ENCODE measurements around the gene JAG2. TPM values are rescaled to one million over a fixed set of nuclear protein-coding genes. Genes with fewer than 3 reads are reported as not detected.

JAG2 gene
- total and polyA plus RNA-seq, 4 experiments from 2014 or later = 0.29 to 0.80 TPM; not detected in 2

GRCh38 chr14:105165761-105166485, 2.7 kb downstream of the JAG2 start:
- Mint-ChIP-seq H3K36me3 (no peaks in the 10 kb centered on the region), H3K27ac (peak overlapping the region in 1 of 7 donors; percentile 68), H3K4me1 (peaks cover 2 to 15% (median 9%) of the 10 kb centered on the region in 4 donors), H3K9me3 (no peaks in the 10 kb centered on the region), H3K4me3 (peak overlapping the region in 3 of 8 donors; percentile 25 to 63 (median 32)), H3K27me3 (peaks cover 6 to 7% of the 10 kb centered on the region in 2 donors)
- DNase-seq = no peak
- H3K27ac ChIP-seq (ENCODE audit: low read depth, low read length) = no peak overlapping the region
- H3K27me3 ChIP-seq (ENCODE audit: insufficient read depth, low read length) = peaks cover 4% of the 10 kb centered on the region
- CTCF ChIA-PET (ENCODE audit: partially characterized antibody) = no interaction called here
- no peak overlapping the region for H3K4me3 ChIP-seq (ENCODE audit: low read length in 2 of 2)
- intact Hi-C loops (cut with micrococcal nuclease) = no loop called here
- no peaks in the 10 kb centered on the region for H3K36me3 ChIP-seq (ENCODE audit: insufficient read depth, low read length)
- H3K4me1 ChIP-seq (ENCODE audit: insufficient read depth, low read length) = peaks cover 19% of the 10 kb centered on the region
- POLR2A ChIA-PET (ENCODE audit: partially characterized antibody) = no interaction called here
- H3K9me3 ChIP-seq (ENCODE audit: control insufficient read depth in 1 of 2, low read length in 2 of 2) = no peaks in the 10 kb centered on the region

- Mint-ChIP-seq H3K27me3 (peaks cover 6 to 7% of the 10 kb centered on the region in 2 donors), H3K4me3 (no peak overlapping the region), H3K4me1 (peaks cover 2 to 11% (median 7%) of the 10 kb centered on the region in 4 donors), H3K27ac (no peak overlapping the region), H3K9me3 (no peaks in the 10 kb centered on the region), H3K36me3 (no peaks in the 10 kb centered on the region)
- Histone ChIP-seq H3K4me1 (ENCODE audit: insufficient read depth, low read length) (peaks cover 12% of the 10 kb centered on the region), H3K9me3 (ENCODE audit: control insufficient read depth in 1 of 2, low read length in 2 of 2) (no peaks in the 10 kb centered on the region), H3K27me3 (ENCODE audit: insufficient read depth, low read length) (peaks cover 4% of the 10 kb centered on the region), H3K4me3 (ENCODE audit: low read length in 2 of 2) (no peak overlapping the region), H3K27ac (ENCODE audit: low read depth, low read length) (no peak overlapping the region), H3K36me3 (ENCODE audit: insufficient read depth, low read length) (no peaks in the 10 kb centered on the region)
- intact Hi-C loops (cut with micrococcal nuclease) = no loop called here
- ChIA-PET CTCF (ENCODE audit: partially characterized antibody) (interaction anchor here (1.5 kb wide), 1 partner anchor 61 kb away, joined by 3 read pairs; no protein-coding TSS in a partner anchor), POLR2A (ENCODE audit: partially characterized antibody) (no interaction called here)
- DNase-seq = no peak
These were observed 3.4 kb downstream of the JAG2 start for GRCh38 chr14:105165134-105165704.

GRCh38 chr14:105163040-105163742, 5.4 kb downstream of the JAG2 start:
- Mint-ChIP-seq H3K36me3 (no peaks in the 10 kb centered on the region), H3K27me3 (peaks cover 2 to 6% of the 10 kb centered on the region in 2 donors), H3K9me3 (no peaks in the 10 kb centered on the region), H3K4me3 (no peak overlapping the region), H3K4me1 (peaks cover 0 to 1% (median 0%) of the 10 kb centered on the region in 4 donors), H3K27ac (no peak overlapping the region)
- intact Hi-C loops (cut with micrococcal nuclease) = no loop called here
- Histone ChIP-seq H3K27ac (ENCODE audit: low read depth, low read length) (no peak overlapping the region), H3K4me1 (ENCODE audit: insufficient read depth, low read length) (no peaks in the 10 kb centered on the region), H3K9me3 (ENCODE audit: control insufficient read depth in 1 of 2, low read length in 2 of 2) (no peaks in the 10 kb centered on the region), H3K4me3 (ENCODE audit: low read length in 2 of 2) (no peak overlapping the region), H3K36me3 (ENCODE audit: insufficient read depth, low read length) (no peaks in the 10 kb centered on the region), H3K27me3 (ENCODE audit: insufficient read depth, low read length) (no peaks in the 10 kb centered on the region)
- ChIA-PET CTCF (ENCODE audit: partially characterized antibody) (no interaction called here), POLR2A (ENCODE audit: partially characterized antibody) (no interaction called here)
- no peak for DNase-seq

- ChIA-PET CTCF (ENCODE audit: partially characterized antibody) (no interaction called here), POLR2A (ENCODE audit: partially characterized antibody) (no interaction called here)
- intact Hi-C loops (cut with micrococcal nuclease) = no loop called here
- no peak for DNase-seq
- H3K27me3 ChIP-seq (ENCODE audit: insufficient read depth, low read length) = no peaks in the 10 kb centered on the region
- H3K9me3 ChIP-seq (ENCODE audit: control insufficient read depth in 1 of 2, low read length in 2 of 2) = no peaks in the 10 kb centered on the region
- peaks cover 0 to 1% (median 0%) of the 10 kb centered on the region in 4 donors for H3K4me1 Mint-ChIP-seq
- no peak overlapping the region for H3K4me3 Mint-ChIP-seq
- no peaks in the 10 kb centered on the region for H3K9me3 Mint-ChIP-seq
- no peak overlapping the region for H3K27ac ChIP-seq (ENCODE audit: low read depth, low read length)
- H3K27ac Mint-ChIP-seq = no peak overlapping the region
- H3K4me3 ChIP-seq (ENCODE audit: low read length in 2 of 2) = no peak overlapping the region
- H3K27me3 Mint-ChIP-seq = peaks cover 2 to 6% of the 10 kb centered on the region in 2 donors
- no peaks in the 10 kb centered on the region for H3K4me1 ChIP-seq (ENCODE audit: insufficient read depth, low read length)
- H3K36me3 Mint-ChIP-seq = no peaks in the 10 kb centered on the region
- no peaks in the 10 kb centered on the region for H3K36me3 ChIP-seq (ENCODE audit: insufficient read depth, low read length)
These were observed 6.0 kb downstream of the JAG2 start for GRCh38 chr14:105162669-105162979.

GRCh38 chr14:105161964-105162668, 6.5 kb downstream of the JAG2 start:
- Histone ChIP-seq H3K36me3 (ENCODE audit: insufficient read depth, low read length) (no peaks in the 10 kb centered on the region), H3K27me3 (ENCODE audit: insufficient read depth, low read length) (no peaks in the 10 kb centered on the region), H3K4me3 (ENCODE audit: low read length in 2 of 2) (no peak overlapping the region), H3K27ac (ENCODE audit: low read depth, low read length) (no peak overlapping the region), H3K4me1 (ENCODE audit: insufficient read depth, low read length) (no peaks in the 10 kb centered on the region), H3K9me3 (ENCODE audit: control insufficient read depth in 1 of 2, low read length in 2 of 2) (no peaks in the 10 kb centered on the region)
- H3K36me3 Mint-ChIP-seq = no peaks in the 10 kb centered on the region
- H3K4me1 Mint-ChIP-seq = peaks cover 0 to 1% (median 0%) of the 10 kb centered on the region in 4 donors
- DNase-seq = peak in 1 of 5 donors; percentile 49
- peak overlapping the region in 1 of 8 donors; percentile 20 for H3K4me3 Mint-ChIP-seq
- intact Hi-C loops (cut with micrococcal nuclease) = no loop called here
- peaks cover 2 to 6% of the 10 kb centered on the region in 2 donors for H3K27me3 Mint-ChIP-seq
- no peak overlapping the region for H3K27ac Mint-ChIP-seq
- no peaks in the 10 kb centered on the region for H3K9me3 Mint-ChIP-seq
- ChIA-PET POLR2A (ENCODE audit: partially characterized antibody) (no interaction called here), CTCF (ENCODE audit: partially characterized antibody) (no interaction called here)

- H3K27me3 Mint-ChIP-seq = no peaks in the 10 kb centered on the region
- intact Hi-C loops (cut with micrococcal nuclease) = no loop called here
- no peaks in the 10 kb centered on the region for H3K36me3 Mint-ChIP-seq
- no peaks in the 10 kb centered on the region for H3K4me1 ChIP-seq (ENCODE audit: insufficient read depth, low read length)
- DNase-seq = no peak
- H3K9me3 ChIP-seq (ENCODE audit: control insufficient read depth in 1 of 2, low read length in 2 of 2) = no peaks in the 10 kb centered on the region
- ChIA-PET CTCF (ENCODE audit: partially characterized antibody) (no interaction called here), POLR2A (ENCODE audit: partially characterized antibody) (no interaction called here)
- no peak overlapping the region for H3K4me3 Mint-ChIP-seq
- no peak overlapping the region for H3K4me3 ChIP-seq (ENCODE audit: low read length in 2 of 2)
- H3K27ac ChIP-seq (ENCODE audit: low read depth, low read length) = no peak overlapping the region
- no peak overlapping the region for H3K27ac Mint-ChIP-seq
- H3K36me3 ChIP-seq (ENCODE audit: insufficient read depth, low read length) = no peaks in the 10 kb centered on the region
- H3K9me3 Mint-ChIP-seq = no peaks in the 10 kb centered on the region
- H3K27me3 ChIP-seq (ENCODE audit: insufficient read depth, low read length) = no peaks in the 10 kb centered on the region
- H3K4me1 Mint-ChIP-seq = no peaks in the 10 kb centered on the region
These were observed 7.3 kb downstream of the JAG2 start for GRCh38 chr14:105161309-105161708.

GRCh38 chr14:105160776-105161175, 7.8 kb downstream of the JAG2 start:
- intact Hi-C loops (cut with micrococcal nuclease) = no loop called here
- Histone ChIP-seq H3K36me3 (ENCODE audit: insufficient read depth, low read length) (no peaks in the 10 kb centered on the region), H3K27ac (ENCODE audit: low read depth, low read length) (no peak overlapping the region), H3K4me3 (ENCODE audit: low read length in 2 of 2) (no peak overlapping the region), H3K27me3 (ENCODE audit: insufficient read depth, low read length) (no peaks in the 10 kb centered on the region), H3K4me1 (ENCODE audit: insufficient read depth, low read length) (no peaks in the 10 kb centered on the region), H3K9me3 (ENCODE audit: control insufficient read depth in 1 of 2, low read length in 2 of 2) (no peaks in the 10 kb centered on the region)
- ChIA-PET CTCF (ENCODE audit: partially characterized antibody) (no interaction called here), POLR2A (ENCODE audit: partially characterized antibody) (no interaction called here)
- H3K27me3 Mint-ChIP-seq = no peaks in the 10 kb centered on the region
- no peak for DNase-seq
- no peak overlapping the region for H3K27ac Mint-ChIP-seq
- no peaks in the 10 kb centered on the region for H3K4me1 Mint-ChIP-seq
- no peaks in the 10 kb centered on the region for H3K36me3 Mint-ChIP-seq
- H3K4me3 Mint-ChIP-seq = no peak overlapping the region
- H3K9me3 Mint-ChIP-seq = no peaks in the 10 kb centered on the region

Data from CD4-positive, alpha-beta memory T cell (primary cell).